HTR-8/SVneo (cell line): ENCODE results near the gene POU2AF2.
"Not testable (repeated sequence)": the region's sequence is repeated elsewhere in the genome, so short reads cannot be mapped to it uniquely, and the experiment has no call there.

ENCODE experiments used
- DNase-seq: peaks from one replicate; pipeline ENCODE4 v3.0.0; 2011; ENCODE audit warnings: low spot score, mixed read lengths; ENCODE audit not compliant: insufficient read length
- FAIRE-seq: peaks from 2 replicates; lab custom pipeline; 2011; peaks lifted over from hg19 to GRCh38; lab: Jason Lieb, UNC

POU2AF2 gene

GRCh38 chr11:111301004-111301841 lies 55.7 kb downstream of the POU2AF2 start:
- no peak for DNase-seq
- no peak for FAIRE-seq

- FAIRE-seq (no peak), DNase-seq (no peak)
Observed at GRCh38 chr11:111301842-111302118, 56.3 kb downstream of the POU2AF2 start.

DNA sequence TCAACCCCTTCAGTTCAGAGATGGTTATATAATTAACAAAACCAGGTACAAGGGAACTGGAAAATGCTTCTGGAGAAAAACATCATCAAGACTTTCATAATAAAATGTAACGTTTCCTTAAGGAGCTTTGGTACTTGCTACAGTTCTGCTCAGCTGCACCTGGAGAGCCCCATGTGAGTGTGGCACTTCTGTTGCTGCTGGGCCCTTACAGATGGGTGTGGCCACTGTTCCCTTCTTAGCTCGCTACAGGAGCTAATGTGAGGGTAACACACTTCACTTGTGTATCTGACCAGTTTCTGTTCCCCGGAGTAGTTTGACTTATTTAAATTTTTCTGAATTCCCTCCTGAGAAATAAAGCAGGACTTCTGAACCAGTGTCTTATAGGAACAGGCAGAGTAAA lies 56.8 kb downstream of the POU2AF2 start:
- no peak for DNase-seq
- no peak for FAIRE-seq

- no peak for DNase-seq
- FAIRE-seq, result no peak
Observed at GRCh38 chr11:111303461-111303860, 57.9 kb downstream of the POU2AF2 start.

- no peak for FAIRE-seq
- DNase-seq, result no peak
Observed at GRCh38 chr11:111305162-111305802, 59.8 kb downstream of the POU2AF2 start.

GRCh38 chr11:111305876-111306275 lies 60.4 kb downstream of the POU2AF2 start:
- no peak for FAIRE-seq

DNA sequence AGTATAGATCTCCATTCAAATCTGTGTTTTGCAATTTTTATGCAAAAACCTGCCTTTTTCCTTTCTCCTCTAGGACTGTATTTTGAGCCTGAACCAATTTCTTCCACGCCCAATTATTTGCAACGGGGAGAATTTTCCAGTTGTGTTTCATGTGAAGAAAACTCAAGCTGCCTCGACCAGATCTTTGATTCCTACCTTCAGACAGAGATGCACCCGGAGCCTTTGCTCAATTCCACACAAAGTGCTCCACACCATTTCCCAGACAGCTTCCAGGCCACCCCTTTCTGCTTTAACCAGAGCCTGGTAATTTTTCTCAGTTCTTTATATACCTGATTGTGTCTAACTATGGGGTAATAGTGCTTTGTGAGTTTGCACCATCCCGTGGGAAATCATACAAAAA lies 60.8 kb downstream of the POU2AF2 start:
- DNase-seq, result no peak
- FAIRE-seq, result no peak

More at GRCh38 chr11:111305876-111306275, 60.4 kb downstream of the POU2AF2 start:
- no peak for DNase-seq

GRCh38 chr11:111307472-111308108 lies 62.1 kb downstream of the POU2AF2 start:
- no peak for FAIRE-seq

GRCh38 chr11:111308140-111308539 lies 62.6 kb downstream of the POU2AF2 start:
- no peak for FAIRE-seq
- DNase-seq, result no peak

More at GRCh38 chr11:111307472-111308108, 62.1 kb downstream of the POU2AF2 start:
- no peak for DNase-seq

DNA sequence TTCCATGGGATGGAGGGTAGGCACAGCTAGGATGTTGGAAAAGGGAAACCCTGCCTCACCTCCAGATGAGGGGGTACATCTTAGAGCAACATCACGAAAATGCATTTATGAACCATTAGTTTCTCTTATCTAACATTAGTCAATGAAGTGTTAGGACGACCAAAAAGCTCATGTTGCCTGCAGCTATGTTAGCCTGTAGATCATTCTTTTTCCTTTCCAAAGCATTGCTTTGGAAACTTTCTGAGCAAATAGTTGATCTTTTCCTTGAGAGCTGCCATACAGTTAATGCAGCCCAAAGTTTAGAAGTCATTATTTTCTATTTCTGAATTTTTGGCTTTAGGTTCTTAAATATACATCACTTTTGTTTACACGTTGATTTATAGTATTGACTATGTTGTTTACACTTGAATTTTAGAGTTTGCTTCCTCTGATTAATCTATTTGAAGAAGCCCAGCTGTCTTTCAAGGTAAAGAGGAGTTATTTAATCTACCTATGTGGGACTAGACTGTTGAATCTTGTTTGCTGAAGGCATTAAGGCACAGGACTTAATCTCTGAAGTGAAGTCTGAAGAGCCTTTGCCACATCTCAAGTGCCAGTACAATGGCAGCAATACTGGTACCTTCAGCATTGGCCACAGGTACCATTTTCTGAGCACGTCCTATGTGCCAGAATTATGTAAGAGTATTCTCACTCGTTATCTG lies 63.8 kb downstream of the POU2AF2 start:
- no peak for FAIRE-seq
- DNase-seq, result no peak

GRCh38 chr11:111310088-111310487 lies 64.6 kb downstream of the POU2AF2 start:
- no peak for DNase-seq
- FAIRE-seq, result no peak

DNA sequence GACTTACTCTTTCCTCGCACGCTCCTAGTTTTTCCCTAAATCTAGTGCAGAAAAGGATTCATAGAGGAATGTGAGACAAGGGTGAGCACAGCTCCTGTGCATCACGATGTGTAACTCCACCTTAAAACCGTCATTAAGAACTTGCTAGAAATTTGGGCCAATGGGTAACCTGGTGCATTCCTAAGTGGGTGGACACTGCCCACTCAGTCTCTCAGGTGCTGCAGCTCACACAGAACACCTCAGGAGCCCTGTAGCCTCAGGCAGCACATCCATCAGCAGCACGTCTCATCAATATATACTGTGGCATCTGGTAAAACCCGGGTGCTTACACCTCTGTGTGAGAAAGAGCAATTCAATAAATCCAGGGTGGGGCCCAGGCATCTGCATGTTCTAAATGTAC lies 65.2 kb downstream of the POU2AF2 start:
- FAIRE-seq (no peak), DNase-seq (no peak)

- FAIRE-seq (no peak), DNase-seq (no peak)
Observed at GRCh38 chr11:111312076-111312475, 66.6 kb downstream of the POU2AF2 start.

GRCh38 chr11:111319296-111319695 lies 73.8 kb downstream of the POU2AF2 start:
- no peak for FAIRE-seq
- DNase-seq, result no peak

GRCh38 chr11:111320199-111320598 lies 74.7 kb downstream of the POU2AF2 start:
- not testable (repeated sequence) for DNase-seq, FAIRE-seq

GRCh38 chr11:111320728-111321568 lies 75.4 kb downstream of the POU2AF2 start:
- DNase-seq, result no peak
- no peak for FAIRE-seq

DNA sequence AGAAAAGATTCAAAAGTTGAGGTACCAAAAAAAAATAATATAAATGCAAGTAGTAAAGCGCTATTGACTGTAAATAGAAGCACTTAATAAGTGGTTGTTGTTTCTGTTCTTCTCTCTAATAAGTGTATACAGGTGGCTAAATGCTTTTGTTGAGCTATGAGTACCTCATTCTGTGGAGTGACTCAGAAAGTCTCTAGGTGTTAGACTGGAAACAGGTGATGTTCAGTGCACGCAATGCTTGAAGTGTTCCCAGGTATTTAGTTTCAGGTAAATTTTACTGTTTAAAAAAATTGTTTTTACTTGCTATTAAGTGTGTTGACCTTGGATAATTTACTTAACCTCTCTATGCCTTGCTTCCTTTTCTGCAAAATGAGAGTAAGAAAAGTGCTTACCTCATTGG lies 77.0 kb downstream of the POU2AF2 start:
- no peak for DNase-seq
- no peak for FAIRE-seq

DNA sequence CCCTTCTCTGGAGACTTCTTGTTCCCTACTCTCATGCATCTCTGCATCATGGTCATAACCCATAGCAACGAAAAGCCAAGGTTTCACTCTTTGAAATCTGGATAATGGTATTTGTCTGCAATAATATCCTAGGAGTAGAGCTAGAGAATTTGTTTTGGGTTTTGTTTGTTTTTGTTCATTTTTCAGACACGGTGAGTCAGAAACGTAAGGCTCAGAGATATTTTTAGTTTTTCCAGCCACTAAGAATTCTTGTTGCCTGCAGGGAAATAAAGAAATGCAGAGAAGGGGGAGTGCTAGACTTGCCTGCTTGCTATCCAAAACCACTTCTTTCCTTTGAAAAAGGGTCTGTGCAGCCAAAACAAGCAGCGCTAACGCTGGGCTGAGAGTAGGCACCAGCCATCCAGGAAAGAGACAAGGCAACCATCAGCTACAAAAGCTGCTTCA lies 78.8 kb downstream of the POU2AF2 start:
- FAIRE-seq, result no peak
- no peak for DNase-seq

DNA sequence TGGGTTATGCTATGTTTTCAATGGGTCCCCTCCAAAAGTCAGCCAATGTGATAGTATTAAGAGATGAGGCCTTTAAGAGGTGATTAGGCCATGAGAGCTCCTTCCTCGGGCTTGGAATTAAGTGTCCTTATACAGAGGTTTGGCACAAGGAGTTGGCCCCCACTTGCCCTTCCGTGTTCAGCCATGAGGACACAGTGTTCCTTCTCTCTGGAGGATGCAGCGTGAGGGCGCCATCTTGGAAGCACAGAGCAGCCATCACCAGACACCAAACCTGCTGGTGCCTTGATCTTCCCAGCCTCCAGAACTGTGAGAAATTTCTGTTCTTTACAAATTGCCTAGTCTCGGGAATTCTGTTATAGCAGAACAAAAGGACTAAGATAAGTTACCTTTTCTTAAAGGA lies 79.7 kb downstream of the POU2AF2 start:
- FAIRE-seq (no peak), DNase-seq (no peak)

DNA sequence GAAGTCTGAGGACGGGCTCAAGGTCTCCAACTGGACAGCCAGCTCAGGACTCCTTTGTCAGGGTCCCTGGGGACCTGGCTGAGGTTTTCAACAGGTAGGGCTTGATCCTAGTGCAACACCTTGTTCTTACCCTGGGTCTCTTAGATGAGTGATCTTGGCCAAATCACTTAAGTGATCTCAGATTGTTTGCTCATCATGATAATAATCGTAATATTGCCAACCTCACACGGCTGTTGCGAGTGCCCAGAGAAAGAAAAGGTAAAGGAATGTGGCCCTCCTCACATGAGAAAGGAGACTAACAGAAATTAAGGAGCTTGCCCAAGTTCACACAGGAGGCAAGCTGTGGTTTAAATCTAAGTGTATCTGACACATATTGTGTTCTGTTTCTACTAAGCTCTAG lies 81.3 kb downstream of the POU2AF2 start:
- DNase-seq, result no peak
- FAIRE-seq, result peak; percentile 9
